Transverse colon (tissue), 4 donors: ENCODE data around the gene CDK17. TPM values are rescaled to one million over a fixed set of nuclear protein-coding genes. Genes with fewer than 3 reads are reported as not detected.
"Not testable (repeated sequence)": the region's sequence is repeated elsewhere in the genome, so short reads cannot be mapped to it uniquely, and the experiment has no call there.

Experiments used
- DNase-seq: peaks from one replicate; pipeline ENCODE4 v3.0.0-alpha.2; 2019
- H3K27ac ChIP-seq, 4 donors: fragments of 200-600 bp; sonication (generic); 2 replicates each; pipeline ENCODE4 v1.5.1; 2016 to 2018; ENCODE audit warnings: inconsistent platforms in 4 of 4
- H3K27me3 ChIP-seq: fragments of 200-600 bp; sonication (generic); 2 replicates; pipeline ENCODE4 v1.5.1; 2017; ENCODE audit warnings: inconsistent platforms
- H3K36me3 ChIP-seq, 4 donors: fragments of 200-600 bp; sonication (generic); 2 replicates each; pipeline ENCODE4 v1.5.1; 2017 to 2019; ENCODE audit warnings: inconsistent platforms in 4 of 4
- H3K4me1 ChIP-seq, 4 donors: fragments of 200-600 bp; sonication (generic); 2 replicates each; pipeline ENCODE4 v1.5.1; 2017 to 2020; ENCODE audit warnings: inconsistent platforms in 4 of 4
- H3K4me3 ChIP-seq, 4 donors: fragments of 200-600 bp; sonication (generic); 1 replicate in 1 of 4; 2 replicates in 3 of 4; pipeline versions ENCODE4 v1.5.1 to v1.6.1; 2017 to 2019; ENCODE audit warnings: inconsistent platforms in 4 of 4
- H3K9me3 ChIP-seq, 2 donors: fragments of 200-600 bp; sonication (generic); 2 replicates each; pipeline ENCODE4 v1.5.1; 2017 to 2019; ENCODE audit warnings: inconsistent platforms in 2 of 2
- EP300 ChIP-seq: sonication (generic); formaldehyde crosslinking; IDR thresholded peaks from one replicate; pipeline ENCODE4 v1.6.1; 2017; ENCODE audit warnings: antibody characterized with exemption, low read depth
- POLR2A ChIP-seq: fragments of 450-650 bp; IDR thresholded peaks from one replicate; pipeline ENCODE4 v1.6.1; 2016; ENCODE audit warnings: antibody characterized with exemption, mild to moderate bottlenecking, moderate library complexity
- POLR2AphosphoS5 ChIP-seq, 3 donors: sonication (generic); formaldehyde crosslinking; IDR thresholded peaks; one replicate each; pipeline ENCODE4 v1.6.1; 2016; ENCODE audit warnings: antibody characterized with exemption in 3 of 3
- WGBS, 2 donors: methylation state at CpG; one replicate each; pipeline ENCODE4 v1.1.5; 2018; ENCODE audit warnings: low coverage in 1 of 2; 5-methylcytosine and 5-hydroxymethylcytosine counted together
- in situ Hi-C, 4 donors: fragments of 200-750 bp; cut with MboI; loops; one replicate each; pipeline versions ENCODE4 v1.15.0 to v1.15.1; 2017; ENCODE audit warnings: low sequenced_read_pairs in 3 of 4, low pct_ligation_motif_present in 1 of 4, low pct_unique_long_range_greater_than_20kb in 1 of 4
- intact Hi-C: fragments of 100-400 bp; cut with DNase I; formaldehyde crosslinking; loops from one replicate; pipeline ENCODE4 v1.15.1; 2023; ENCODE audit warnings: low total_unique reads
- total RNA-seq, 4 donors: library from RNA; depleted of rRNA; stranded (reverse); fragments of >200 nt; gene quantifications; one replicate each; pipeline ENCODE4 v1.1.0, GENCODE V29; 2016
- TF ChIP-seq, protein P1 (sequence below), 5 experiments: fragments of 200-600 bp in 3 of 5; fragments of 450-650 bp in 2 of 5; sonication (generic) in 3 of 5; IDR thresholded peaks; 1 replicate in 2 of 5; 2 replicates in 3 of 5; pipeline ENCODE4 v1.5.1; 2016 to 2017; ENCODE audit warnings: antibody characterized with exemption in 5 of 5, inconsistent platforms in 3 of 5, mild to moderate bottlenecking in 2 of 5, moderate library complexity in 1 of 5

The CDK17 gene
- total RNA-seq, 4 donors from 2014 or later: 32.5 to 81.4 (median 51.8) TPM

DNA sequence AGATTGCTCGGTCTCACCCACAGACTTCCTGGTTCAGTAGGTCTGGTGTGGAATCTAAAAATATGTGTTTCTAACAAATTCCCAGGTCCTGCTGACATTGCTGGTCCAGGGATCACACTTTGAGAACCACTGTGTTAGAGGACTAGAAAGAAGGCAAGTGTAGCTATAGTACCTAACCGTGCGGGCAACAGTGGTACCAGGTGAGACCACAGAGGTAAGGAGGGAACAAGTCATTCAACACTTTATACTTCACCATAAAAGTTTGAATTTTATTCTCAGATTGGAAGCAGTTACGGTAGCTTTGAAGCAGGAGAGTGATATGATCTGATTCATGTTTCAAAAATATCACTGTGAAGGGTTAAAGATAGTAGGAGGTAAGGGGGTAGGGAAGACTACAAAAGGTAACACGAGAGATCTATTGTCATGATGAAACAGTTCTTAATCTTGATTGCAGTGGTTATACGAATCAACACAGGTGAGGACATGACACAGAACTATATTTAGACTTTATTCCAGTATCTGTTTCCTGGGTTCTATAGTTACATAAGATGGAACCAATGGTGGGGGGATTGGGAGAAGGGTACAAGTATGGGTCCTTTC, 73.5 kb downstream of the CDK17 start:
- Histone ChIP-seq H3K4me3 (no peak overlapping the region), H3K27me3 (no peaks in the 10 kb centered on the region), H3K36me3 (peaks cover 0 to 4% (median 0%) of the 10 kb centered on the region in 4 donors), H3K27ac (no peak overlapping the region), H3K4me1 (peaks cover 0 to 9% (median 0%) of the 10 kb centered on the region in 4 donors), H3K9me3 (no peaks in the 10 kb centered on the region)
- in situ Hi-C loops (no loop called here), intact Hi-C loops (no loop called here)
- TF ChIP-seq POLR2A (no peak), POLR2AphosphoS5 (IDR thresholded peaks at IDR 0.05) (no peak), EP300 (no peak)
- TF ChIP-seq, protein P1, sequence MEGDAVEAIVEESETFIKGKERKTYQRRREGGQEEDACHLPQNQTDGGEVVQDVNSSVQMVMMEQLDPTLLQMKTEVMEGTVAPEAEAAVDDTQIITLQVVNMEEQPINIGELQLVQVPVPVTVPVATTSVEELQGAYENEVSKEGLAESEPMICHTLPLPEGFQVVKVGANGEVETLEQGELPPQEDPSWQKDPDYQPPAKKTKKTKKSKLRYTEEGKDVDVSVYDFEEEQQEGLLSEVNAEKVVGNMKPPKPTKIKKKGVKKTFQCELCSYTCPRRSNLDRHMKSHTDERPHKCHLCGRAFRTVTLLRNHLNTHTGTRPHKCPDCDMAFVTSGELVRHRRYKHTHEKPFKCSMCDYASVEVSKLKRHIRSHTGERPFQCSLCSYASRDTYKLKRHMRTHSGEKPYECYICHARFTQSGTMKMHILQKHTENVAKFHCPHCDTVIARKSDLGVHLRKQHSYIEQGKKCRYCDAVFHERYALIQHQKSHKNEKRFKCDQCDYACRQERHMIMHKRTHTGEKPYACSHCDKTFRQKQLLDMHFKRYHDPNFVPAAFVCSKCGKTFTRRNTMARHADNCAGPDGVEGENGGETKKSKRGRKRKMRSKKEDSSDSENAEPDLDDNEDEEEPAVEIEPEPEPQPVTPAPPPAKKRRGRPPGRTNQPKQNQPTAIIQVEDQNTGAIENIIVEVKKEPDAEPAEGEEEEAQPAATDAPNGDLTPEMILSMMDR (IDR thresholded peaks at IDR 0.05): no peak
- WGBS, 2 donors: 77% methylated on average over 6 of the region's 6 CpGs
- no peak for DNase-seq

DNA sequence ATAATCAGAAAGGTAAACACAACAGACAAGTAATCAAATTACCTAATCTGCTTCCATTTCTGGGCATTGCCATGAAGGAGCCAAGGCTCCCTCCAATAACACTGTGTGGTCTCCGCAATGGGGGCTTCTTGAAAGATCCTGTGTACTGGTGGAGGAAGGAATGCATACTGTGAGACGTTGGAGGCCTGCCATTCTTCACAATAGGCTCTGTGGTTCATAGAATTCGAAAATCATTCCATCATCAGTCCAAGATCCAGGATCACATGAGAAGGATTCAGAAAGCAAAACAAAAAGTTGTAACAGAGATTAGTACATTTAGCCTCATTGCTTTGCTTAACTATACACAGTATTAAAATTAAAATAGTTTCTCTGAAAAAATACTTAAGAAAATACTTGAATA, 76.3 kb downstream of the CDK17 start:
- DNase-seq: no peak
- 87 to 95% methylated on average over 3 of the region's 3 CpGs for WGBS, 2 donors
- H3K27ac ChIP-seq: no peak overlapping the region
- H3K36me3 ChIP-seq: peaks cover 0 to 4% (median 0%) of the 10 kb centered on the region in 4 donors
- intact Hi-C loops (no loop called here), in situ Hi-C loops (no loop called here)
- H3K27me3 ChIP-seq: no peaks in the 10 kb centered on the region
- TF ChIP-seq POLR2A: no peak
- no peak for TF ChIP-seq POLR2AphosphoS5 (IDR thresholded peaks at IDR 0.05)
- H3K4me1 ChIP-seq: peaks cover 0 to 9% (median 0%) of the 10 kb centered on the region in 4 donors
- H3K9me3 ChIP-seq: no peaks in the 10 kb centered on the region
- H3K4me3 ChIP-seq: no peak overlapping the region

DNA sequence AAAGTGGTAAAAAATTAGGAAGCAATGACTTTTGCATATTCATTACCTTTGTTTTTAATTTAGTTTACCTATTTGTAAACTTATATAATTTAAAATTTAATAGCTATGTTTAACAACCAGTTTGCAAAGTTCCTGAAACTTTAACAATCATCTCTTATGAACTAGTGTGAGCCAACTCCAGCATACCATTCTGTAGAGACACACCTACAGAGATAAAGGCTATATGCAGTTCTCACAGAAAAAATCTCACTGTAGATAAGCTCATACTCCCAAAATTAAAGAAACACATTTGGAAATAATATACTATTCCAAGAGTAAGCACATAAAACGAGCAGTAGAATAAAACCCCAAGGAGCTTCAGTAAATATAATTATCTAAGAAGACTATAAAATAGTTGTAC, 77.5 kb downstream of the CDK17 start:
- Histone ChIP-seq H3K27ac (no peak overlapping the region), H3K4me1 (peaks cover 0 to 9% (median 0%) of the 10 kb centered on the region in 4 donors), H3K9me3 (no peaks in the 10 kb centered on the region), H3K36me3 (peaks cover 0 to 4% (median 0%) of the 10 kb centered on the region in 4 donors), H3K27me3 (no peaks in the 10 kb centered on the region), H3K4me3 (no peak overlapping the region)
- WGBS, 2 donors: 50 to 64% methylated on average over 1 of the region's 1 CpG
- intact Hi-C loops: no loop called here
- in situ Hi-C loops: no loop called here
- TF ChIP-seq, protein P1 (IDR thresholded peaks at IDR 0.05): no peak
- TF ChIP-seq POLR2A: no peak
- no peak for TF ChIP-seq EP300
- no peak for TF ChIP-seq POLR2AphosphoS5 (IDR thresholded peaks at IDR 0.05)
- DNase-seq: no peak

DNA sequence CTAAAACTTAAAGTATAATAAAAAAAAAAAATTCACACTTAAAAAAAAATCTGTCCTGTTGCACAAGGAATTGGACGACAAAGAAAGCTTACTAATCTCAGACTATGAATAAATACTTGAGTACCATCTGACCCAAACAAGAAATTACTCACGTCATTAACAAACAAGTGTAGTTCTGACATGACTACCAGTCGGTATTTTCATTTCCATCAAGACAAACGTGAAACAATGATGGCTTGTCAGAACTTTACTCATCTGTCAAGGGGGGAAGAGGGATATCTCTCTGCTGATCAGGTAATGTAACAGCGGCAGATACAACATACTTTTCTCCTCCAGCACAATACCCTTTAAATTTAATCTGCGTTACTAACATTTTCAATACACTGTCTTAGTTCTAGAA, 78.3 kb downstream of the CDK17 start:
- in situ Hi-C loops: no loop called here
- DNase-seq: no peak
- Histone ChIP-seq H3K27ac (no peak overlapping the region), H3K9me3 (no peaks in the 10 kb centered on the region), H3K27me3 (no peaks in the 10 kb centered on the region), H3K4me3 (no peak overlapping the region), H3K36me3 (peaks cover 0 to 4% (median 0%) of the 10 kb centered on the region in 4 donors), H3K4me1 (peaks cover 0 to 9% (median 0%) of the 10 kb centered on the region in 4 donors)
- TF ChIP-seq EP300: no peak
- TF ChIP-seq POLR2A: no peak
- TF ChIP-seq POLR2AphosphoS5 (IDR thresholded peaks at IDR 0.05): no peak
- 77 to 87% methylated on average over 6 of the region's 6 CpGs for WGBS, 2 donors
- intact Hi-C loops: no loop called here

DNA sequence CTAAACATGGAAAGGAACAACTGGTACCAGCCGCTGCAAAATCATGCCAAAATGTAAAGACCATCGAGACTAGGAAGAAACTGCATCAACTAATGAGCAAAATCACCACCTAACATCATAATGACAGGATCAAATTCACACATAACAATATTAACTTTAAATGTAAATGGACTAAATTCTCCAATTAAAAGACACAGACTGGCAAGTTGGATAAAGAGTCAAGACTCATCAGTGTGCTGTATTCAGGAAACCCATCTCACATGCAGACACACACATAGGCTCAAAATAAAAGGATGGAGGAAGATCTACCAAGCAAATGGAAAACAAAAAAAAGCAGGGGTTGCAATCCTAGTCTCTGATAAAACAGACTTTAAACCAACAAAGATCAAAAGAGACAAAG, 82.4 kb downstream of the CDK17 start:
- DNase-seq, H3K9me3 ChIP-seq, H3K36me3 ChIP-seq, H3K27ac ChIP-seq, H3K27me3 ChIP-seq, intact Hi-C loops, in situ Hi-C loops, H3K4me3 ChIP-seq: not testable (repeated sequence)
- H3K4me1 ChIP-seq: peaks cover 0 to 11% (median 0%) of the 10 kb centered on the region in 4 donors
- 100% methylated on average over 2 of the region's 2 CpGs; no CpG with 5 or more reads in 1 of the 2 donors for WGBS, 2 donors
